Mononuclear cell (primary cell): ENCODE data around the gene ZNF423. TPM values are rescaled to one million over a fixed set of nuclear protein-coding genes. Genes with fewer than 3 reads are reported as not detected.

Source experiments
- H3K27me3 ChIP-seq: 2 replicates; pipeline ENCODE4 v1.6.0; 2011; ENCODE audit warnings: low read length, control low read depth; ENCODE audit not compliant: insufficient read depth
- H3K4me1 ChIP-seq: 2 replicates; pipeline ENCODE4 v1.5.1; 2011; ENCODE audit warnings: mild to moderate bottlenecking, low read length, control low read depth; ENCODE audit not compliant: insufficient read depth
- H3K4me3 ChIP-seq: 2 replicates; pipeline ENCODE4 v1.5.1; 2011; ENCODE audit warnings: mild to moderate bottlenecking, low read length, moderate library complexity
- H3K9me3 ChIP-seq: 2 replicates; pipeline ENCODE4 v1.5.1; 2011; ENCODE audit warnings: low read depth, mild to moderate bottlenecking, control low read depth, low read length
- total RNA-seq: library from RNA; depleted of rRNA; stranded (reverse); fragments of >200 nt; gene quantifications from one replicate; pipeline ENCODE4 v1.2.3, GENCODE V29; 2012

Gene ZNF423
- total RNA-seq, 1 donor: under 0.01 TPM

GRCh38 chr16:49544828-49545227 is 311.1 kb downstream of the ZNF423 start:
- no peak overlapping the region for H3K4me3 ChIP-seq
- H3K4me1 ChIP-seq: no peaks in the 10 kb centered on the region
- no peaks in the 10 kb centered on the region for H3K9me3 ChIP-seq
- H3K27me3 ChIP-seq: no peaks in the 10 kb centered on the region

GRCh38 chr16:49543631-49543946 is 312.3 kb downstream of the ZNF423 start:
- Histone ChIP-seq H3K4me3 (no peak overlapping the region), H3K27me3 (no peaks in the 10 kb centered on the region), H3K4me1 (no peaks in the 10 kb centered on the region), H3K9me3 (no peaks in the 10 kb centered on the region)

- Histone ChIP-seq H3K4me1 (no peaks in the 10 kb centered on the region), H3K27me3 (no peaks in the 10 kb centered on the region), H3K4me3 (no peak overlapping the region), H3K9me3 (no peaks in the 10 kb centered on the region)
These were observed 312.8 kb downstream of the ZNF423 start for GRCh38 chr16:49542946-49543630.

- Histone ChIP-seq H3K9me3 (no peaks in the 10 kb centered on the region), H3K27me3 (no peaks in the 10 kb centered on the region), H3K4me3 (no peak overlapping the region), H3K4me1 (no peaks in the 10 kb centered on the region)
These were observed 313.5 kb downstream of the ZNF423 start for GRCh38 chr16:49542391-49542891.

GRCh38 chr16:49540836-49541235 is 315.1 kb downstream of the ZNF423 start:
- Histone ChIP-seq H3K9me3 (no peaks in the 10 kb centered on the region), H3K4me1 (no peaks in the 10 kb centered on the region), H3K4me3 (no peak overlapping the region), H3K27me3 (no peaks in the 10 kb centered on the region)

GRCh38 chr16:49539758-49540157 is 316.2 kb downstream of the ZNF423 start:
- H3K9me3 ChIP-seq: no peaks in the 10 kb centered on the region
- no peaks in the 10 kb centered on the region for H3K27me3 ChIP-seq
- H3K4me3 ChIP-seq: no peak overlapping the region
- no peaks in the 10 kb centered on the region for H3K4me1 ChIP-seq

- H3K4me3 ChIP-seq: no peak overlapping the region
- H3K4me1 ChIP-seq: no peaks in the 10 kb centered on the region
- H3K9me3 ChIP-seq: no peaks in the 10 kb centered on the region
- no peaks in the 10 kb centered on the region for H3K27me3 ChIP-seq
These were observed 317.9 kb downstream of the ZNF423 start for GRCh38 chr16:49537924-49538459.

- no peaks in the 10 kb centered on the region for H3K4me1 ChIP-seq
- H3K4me3 ChIP-seq: no peak overlapping the region
- H3K27me3 ChIP-seq: no peaks in the 10 kb centered on the region
- no peaks in the 10 kb centered on the region for H3K9me3 ChIP-seq
These were observed 320.9 kb downstream of the ZNF423 start for GRCh38 chr16:49534901-49535610.

GRCh38 chr16:49533422-49533821 is 322.5 kb downstream of the ZNF423 start:
- H3K27me3 ChIP-seq: no peaks in the 10 kb centered on the region
- no peaks in the 10 kb centered on the region for H3K4me1 ChIP-seq
- H3K9me3 ChIP-seq: no peaks in the 10 kb centered on the region
- no peak overlapping the region for H3K4me3 ChIP-seq

GRCh38 chr16:49532873-49533272 is 323.0 kb downstream of the ZNF423 start:
- Histone ChIP-seq H3K4me1 (no peaks in the 10 kb centered on the region), H3K27me3 (no peaks in the 10 kb centered on the region), H3K9me3 (no peaks in the 10 kb centered on the region), H3K4me3 (no peak overlapping the region)

GRCh38 chr16:49531931-49532840 is 323.7 kb downstream of the ZNF423 start:
- Histone ChIP-seq H3K9me3 (no peaks in the 10 kb centered on the region), H3K4me1 (no peaks in the 10 kb centered on the region), H3K4me3 (no peak overlapping the region), H3K27me3 (no peaks in the 10 kb centered on the region)

- Histone ChIP-seq H3K4me1 (no peaks in the 10 kb centered on the region), H3K9me3 (no peaks in the 10 kb centered on the region), H3K4me3 (no peak overlapping the region), H3K27me3 (no peaks in the 10 kb centered on the region)
These were observed 324.5 kb downstream of the ZNF423 start for GRCh38 chr16:49531425-49531824.

GRCh38 chr16:49530427-49530970 is 325.4 kb downstream of the ZNF423 start:
- no peaks in the 10 kb centered on the region for H3K4me1 ChIP-seq
- H3K4me3 ChIP-seq: no peak overlapping the region
- no peaks in the 10 kb centered on the region for H3K9me3 ChIP-seq
- no peaks in the 10 kb centered on the region for H3K27me3 ChIP-seq

GRCh38 chr16:49529411-49530045 is 326.4 kb downstream of the ZNF423 start:
- Histone ChIP-seq H3K27me3 (no peaks in the 10 kb centered on the region), H3K9me3 (no peaks in the 10 kb centered on the region), H3K4me1 (no peaks in the 10 kb centered on the region), H3K4me3 (no peak overlapping the region)
